Ovary (tissue), 9 donors: ENCODE data around the gene ABHD16B. TPM values are rescaled to one million over a fixed set of nuclear protein-coding genes. Genes with fewer than 3 reads are reported as not detected.

ENCODE experiments used
- DNase-seq, 5 donors: peaks; one replicate each; pipeline ENCODE4 v3.0.0-alpha.2; 2019 to 2020
- H3K27ac ChIP-seq, 2 donors: fragments of 200-600 bp; one replicate each; pipeline versions ENCODE4 v1.5.1 to v1.8.0; 2019 to 2022
- H3K27me3 ChIP-seq: fragments of 200-600 bp; one replicate; pipeline ENCODE4 v1.8.0; 2022
- H3K36me3 ChIP-seq: fragments of 200-600 bp; sonication (generic); one replicate; pipeline ENCODE4 v1.5.1; 2019
- H3K4me1 ChIP-seq: one replicate; pipeline ENCODE4 v1.8.1; 2013; ENCODE audit warnings: mild to moderate bottlenecking, moderate library complexity; ENCODE audit not compliant: insufficient read depth
- H3K4me3 ChIP-seq: fragments of 200-600 bp; sonication (generic); one replicate; pipeline ENCODE4 v1.5.1; 2017
- H3K9me3 ChIP-seq, 2 donors: fragments of 200-600 bp in 1 of 2; sonication (generic) in 1 of 2; one replicate each; pipeline versions ENCODE4 v1.5.1 to v1.8.1; 2013 to 2019; ENCODE audit warnings: mild to moderate bottlenecking in 1 of 2, moderate library complexity in 1 of 2
- EP300 ChIP-seq: sonication (generic); formaldehyde crosslinking; IDR thresholded peaks from one replicate; pipeline ENCODE4 v1.6.1; 2017; ENCODE audit warnings: antibody characterized with exemption
- POLR2A ChIP-seq: fragments of 450-650 bp; IDR thresholded peaks from one replicate; pipeline ENCODE4 v1.6.1; 2017; ENCODE audit warnings: antibody characterized with exemption, mild to moderate bottlenecking, moderate library complexity
- WGBS, 3 donors: extraction: QIAGEN DNeasy Blood & Tissue Kit in 1 of 3; methylation state at CpG; one replicate each; pipeline versions ENCODE4 v1.1.5 to v1.1.7; 2013 to 2017; 5-methylcytosine and 5-hydroxymethylcytosine counted together
- intact Hi-C, 4 donors: fragments of 100-400 bp; cut with DNase I; formaldehyde crosslinking; loops; one replicate each; pipeline versions ENCODE4 v1.11.0 to v1.15.1; 2022 to 2023
- polyA plus RNA-seq, 2 donors: library from polyadenylated mRNA; stranded (reverse); fragments of 200-250 nt in 1 of 2; fragments of 350-450 nt in 1 of 2; fragmentation: Illumina TruSeq in 1 of 2; extraction: RNeasy Lipid Tissue Mini Kit (QIAGEN cat#74804) in 1 of 2; gene quantifications; one replicate each; pipeline ENCODE4 v1.2.3, GENCODE V29; 2013 to 2014
- total RNA-seq, 7 donors: library from RNA; depleted of rRNA in 2 of 7; stranded (reverse); fragments of >200 nt in 2 of 7; fragmentation: NEBNext Ultra II Directional in 3 of 7; extraction: Animal tissue kit (Norgen Biotek cat#: 25700) in 3 of 7; gene quantifications; one replicate each; pipeline versions ENCODE4 v1.1.0 to v1.2.4, GENCODE V29; 2016 to 2023
- TF ChIP-seq, protein P1 (sequence below), 3 donors: fragments of 450-650 bp in 2 of 3; fragments of 200-600 bp in 1 of 3; IDR thresholded peaks; one replicate each; pipeline versions ENCODE4 v1.5.1 to v1.8.0; 2016 to 2022; ENCODE audit warnings: antibody characterized with exemption in 3 of 3, mild to moderate bottlenecking in 1 of 3
- donor health status: DM: no; HTN: no; CAD: no; lungs with moderate emphysema.
- donor health status: DM: no; HTN: no; CAD: no.
- donor health status: Bipolar disorder and iron deficiency.
- donor health status: DM: yes; HTN: yes; CAD: no.
- donor health status: DM: no; HTN: no; CAD: no.
- donor health status: DM: yes; HTN: yes; CAD: no.

ABHD16B gene
- total and polyA plus RNA-seq, 9 donors = 0.57 TPM; not detected in 8

GRCh38 chr20:63846128-63846771, 15.0 kb upstream of the ABHD16B start:
- 1 to 2% (median 2%) methylated on average over 17 to 24 of the region's 24 CpGs for WGBS, 3 donors
- H3K27ac ChIP-seq = peak overlapping the region in 1 of 2 donors; percentile 80
- intact Hi-C loops = no loop called here
- TF ChIP-seq EP300 (no peak), POLR2A (no peak)
- TF ChIP-seq, protein P1, sequence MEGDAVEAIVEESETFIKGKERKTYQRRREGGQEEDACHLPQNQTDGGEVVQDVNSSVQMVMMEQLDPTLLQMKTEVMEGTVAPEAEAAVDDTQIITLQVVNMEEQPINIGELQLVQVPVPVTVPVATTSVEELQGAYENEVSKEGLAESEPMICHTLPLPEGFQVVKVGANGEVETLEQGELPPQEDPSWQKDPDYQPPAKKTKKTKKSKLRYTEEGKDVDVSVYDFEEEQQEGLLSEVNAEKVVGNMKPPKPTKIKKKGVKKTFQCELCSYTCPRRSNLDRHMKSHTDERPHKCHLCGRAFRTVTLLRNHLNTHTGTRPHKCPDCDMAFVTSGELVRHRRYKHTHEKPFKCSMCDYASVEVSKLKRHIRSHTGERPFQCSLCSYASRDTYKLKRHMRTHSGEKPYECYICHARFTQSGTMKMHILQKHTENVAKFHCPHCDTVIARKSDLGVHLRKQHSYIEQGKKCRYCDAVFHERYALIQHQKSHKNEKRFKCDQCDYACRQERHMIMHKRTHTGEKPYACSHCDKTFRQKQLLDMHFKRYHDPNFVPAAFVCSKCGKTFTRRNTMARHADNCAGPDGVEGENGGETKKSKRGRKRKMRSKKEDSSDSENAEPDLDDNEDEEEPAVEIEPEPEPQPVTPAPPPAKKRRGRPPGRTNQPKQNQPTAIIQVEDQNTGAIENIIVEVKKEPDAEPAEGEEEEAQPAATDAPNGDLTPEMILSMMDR (IDR thresholded peaks at IDR 0.05) = no peak
- H3K4me1 ChIP-seq = peaks cover 24% of the 10 kb centered on the region
- no peaks in the 10 kb centered on the region for H3K9me3 ChIP-seq
- no peak overlapping the region for H3K4me3 ChIP-seq
- H3K27me3 ChIP-seq = no peaks in the 10 kb centered on the region
- DNase-seq = peak; percentile 79 to 91 (median 89)
- no peaks in the 10 kb centered on the region for H3K36me3 ChIP-seq

- 35 to 48% (median 37%) methylated on average over 2 to 3 of the region's 3 CpGs for WGBS, 3 donors
- H3K27ac ChIP-seq = peak overlapping the region in 1 of 2 donors; percentile 80
- intact Hi-C loops = no loop called here
These were observed 14.4 kb upstream of the ABHD16B start for GRCh38 chr20:63846888-63847236.

DNA sequence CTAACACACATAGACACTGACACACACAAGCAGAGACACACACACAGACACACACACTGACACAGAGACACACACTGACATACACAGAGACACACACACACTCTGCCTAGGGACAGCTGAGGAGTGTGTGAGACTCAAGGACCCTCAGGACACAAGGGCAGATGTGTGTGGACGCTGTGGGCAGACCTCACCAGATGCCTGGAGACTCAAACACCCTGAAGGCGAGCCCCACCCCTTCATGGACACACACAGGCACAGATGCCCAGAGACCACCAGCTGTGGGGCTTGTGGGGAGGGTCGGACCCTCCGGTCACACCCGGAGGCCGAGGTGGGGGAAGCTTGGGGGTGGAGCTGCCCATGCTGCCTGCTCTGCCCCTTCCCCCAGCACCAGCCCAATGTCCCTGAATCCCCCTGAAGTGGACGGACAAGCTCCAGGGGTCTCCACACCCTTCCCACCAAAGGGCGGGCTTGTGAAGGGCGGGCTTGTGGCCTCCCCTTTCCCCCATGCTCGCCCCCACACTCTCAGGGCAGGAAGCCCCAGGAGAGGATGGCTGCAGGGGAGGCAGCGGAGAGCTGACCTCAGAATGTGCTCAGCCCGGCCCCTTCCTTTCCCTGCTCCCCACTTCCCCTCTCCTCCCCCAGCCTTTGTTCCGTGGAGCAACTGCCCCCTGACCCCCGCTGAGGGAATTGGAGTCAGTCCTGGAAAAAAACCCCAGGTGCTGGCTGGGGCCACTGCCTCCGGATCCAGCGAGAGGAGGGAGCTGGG, 13.9 kb upstream of the ABHD16B start:
- TF ChIP-seq, protein P1 (IDR thresholded peaks at IDR 0.05) = no peak
- no peak for TF ChIP-seq EP300
- TF ChIP-seq POLR2A = no peak
- H3K4me3 ChIP-seq = no peak overlapping the region
- whole genome bisulfite sequencing, 3 donors = 14 to 19% (median 18%) methylated on average over 16 of the region's 16 CpGs
- DNase-seq = peak; percentile 74 to 89 (median 80)
- H3K27me3 ChIP-seq = no peaks in the 10 kb centered on the region
- intact Hi-C loops = no loop called here
- no peaks in the 10 kb centered on the region for H3K36me3 ChIP-seq
- H3K4me1 ChIP-seq = peaks cover 24% of the 10 kb centered on the region
- H3K9me3 ChIP-seq = no peaks in the 10 kb centered on the region
- peak overlapping the region; percentile 62 to 69 for H3K27ac ChIP-seq

More at GRCh38 chr20:63846888-63847236, 14.4 kb upstream of the ABHD16B start:
- TF ChIP-seq EP300 (no peak), POLR2A (no peak)
- TF ChIP-seq, protein P1 (IDR thresholded peaks at IDR 0.05) = no peak
- H3K36me3 ChIP-seq = no peaks in the 10 kb centered on the region
- H3K4me3 ChIP-seq = no peak overlapping the region
- no peaks in the 10 kb centered on the region for H3K27me3 ChIP-seq
- peaks cover 24% of the 10 kb centered on the region for H3K4me1 ChIP-seq
- DNase-seq = no peak
- no peaks in the 10 kb centered on the region for H3K9me3 ChIP-seq

DNA sequence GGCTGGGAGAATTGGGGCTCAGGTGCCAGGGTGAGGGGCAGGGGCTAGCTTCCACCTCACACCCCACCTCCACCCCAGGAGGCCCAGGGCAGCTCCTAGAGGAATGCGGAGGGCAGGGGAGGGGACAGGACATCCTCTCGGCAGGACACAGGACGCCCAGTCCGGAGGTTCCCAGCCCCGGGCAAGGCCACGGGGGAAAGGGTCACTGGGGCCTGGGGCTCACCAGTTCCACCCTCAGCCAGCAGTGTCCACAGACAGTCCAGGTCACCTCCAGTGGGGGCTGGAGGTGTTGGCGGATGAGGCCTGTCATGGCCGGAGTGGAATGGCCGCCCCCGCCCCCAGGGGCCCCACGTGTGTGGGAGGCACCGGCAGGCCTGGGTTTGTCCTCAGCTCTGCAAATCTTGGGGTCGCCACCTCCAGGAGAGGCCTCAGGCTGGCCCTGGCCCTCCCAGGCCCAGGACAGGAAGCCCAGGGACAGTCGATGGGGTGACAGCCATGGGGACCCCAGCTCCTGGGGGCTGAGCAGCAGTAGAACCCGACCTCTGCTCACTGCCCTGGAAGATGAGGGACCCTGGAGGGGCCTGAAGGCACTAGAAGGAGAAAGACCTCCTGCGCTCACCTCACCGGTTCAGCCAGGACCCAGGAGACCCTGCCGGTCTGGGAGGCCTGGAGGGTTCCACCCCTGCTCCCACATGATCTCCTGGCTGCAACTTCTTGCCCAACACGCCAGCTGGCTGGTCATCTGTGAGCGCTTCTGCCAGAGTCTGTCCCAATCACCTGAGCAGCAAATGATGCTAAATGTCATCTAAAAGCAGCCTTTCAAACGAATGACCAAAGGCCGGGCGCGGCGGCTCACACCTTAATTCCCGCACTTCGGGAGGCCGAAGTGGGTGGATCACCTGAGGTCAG, 13.0 kb upstream of the ABHD16B start:
- Histone ChIP-seq H3K4me1 (peaks cover 24% of the 10 kb centered on the region), H3K27ac (peak overlapping the region; percentile 62 to 69), H3K27me3 (no peaks in the 10 kb centered on the region), H3K4me3 (no peak overlapping the region), H3K9me3 (no peaks in the 10 kb centered on the region), H3K36me3 (no peaks in the 10 kb centered on the region)
- 76 to 81% (median 78%) methylated on average over 25 to 28 of the region's 28 CpGs for WGBS, 3 donors
- intact Hi-C loops = no loop called here
- no peak for TF ChIP-seq POLR2A
- TF ChIP-seq, protein P1 (IDR thresholded peaks at IDR 0.05) = no peak
- DNase-seq = peak in 4 of 5 donors; percentile 35 to 70 (median 52)
